Esophagus muscularis mucosa (tissue), 3 donors: ENCODE results near the gene ADISSP.

Experiments used
- POLR2A ChIP-seq: fragments of 450-650 bp; IDR thresholded peaks from one replicate; pipeline ENCODE4 v1.6.1; 2017; ENCODE audit warnings: antibody characterized with exemption, moderate library complexity, mild to moderate bottlenecking, low read depth
- TF ChIP-seq, protein P1 (sequence below), 3 experiments: fragments of 200-600 bp in 2 of 3; fragments of 450-650 bp in 1 of 3; sonication (generic) in 2 of 3; IDR thresholded peaks; one replicate each; pipeline ENCODE4 v1.5.1; 2017 to 2019; ENCODE audit warnings: antibody characterized with exemption in 3 of 3, mild to moderate bottlenecking in 2 of 3, moderate library complexity in 1 of 3

DNA sequence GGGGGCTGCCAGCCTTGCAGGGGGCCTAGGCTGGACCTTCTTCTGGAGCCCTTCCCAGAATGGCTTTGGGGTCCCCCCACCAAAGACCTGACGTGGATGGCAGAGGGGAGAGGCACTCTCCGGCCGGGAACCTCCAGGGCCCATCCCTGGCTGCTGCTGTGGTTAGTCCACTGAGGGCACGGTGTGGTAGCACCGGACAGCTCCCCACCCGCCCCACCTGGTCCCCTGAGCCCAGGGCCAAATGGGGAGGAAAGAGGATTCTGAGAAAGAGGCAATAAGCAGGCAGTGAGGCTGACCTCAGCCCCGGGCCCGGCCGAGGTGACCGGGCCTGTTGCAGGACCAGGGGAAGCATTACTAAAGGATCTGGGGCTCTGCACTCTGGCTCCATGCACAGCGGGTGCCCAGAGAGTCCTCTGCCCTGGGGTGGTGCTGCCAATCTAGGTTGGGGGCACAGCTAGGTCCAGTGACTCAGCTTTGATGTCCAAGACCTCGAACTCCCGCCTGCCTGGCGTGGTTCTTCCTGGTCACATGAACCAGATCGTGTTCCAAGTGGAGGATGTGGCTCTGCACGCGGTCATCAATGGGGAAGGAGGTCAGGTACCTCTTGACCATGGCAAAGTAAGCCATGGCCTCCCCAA is 16.8 kb upstream of the ADISSP start:
- TF ChIP-seq, protein P1, sequence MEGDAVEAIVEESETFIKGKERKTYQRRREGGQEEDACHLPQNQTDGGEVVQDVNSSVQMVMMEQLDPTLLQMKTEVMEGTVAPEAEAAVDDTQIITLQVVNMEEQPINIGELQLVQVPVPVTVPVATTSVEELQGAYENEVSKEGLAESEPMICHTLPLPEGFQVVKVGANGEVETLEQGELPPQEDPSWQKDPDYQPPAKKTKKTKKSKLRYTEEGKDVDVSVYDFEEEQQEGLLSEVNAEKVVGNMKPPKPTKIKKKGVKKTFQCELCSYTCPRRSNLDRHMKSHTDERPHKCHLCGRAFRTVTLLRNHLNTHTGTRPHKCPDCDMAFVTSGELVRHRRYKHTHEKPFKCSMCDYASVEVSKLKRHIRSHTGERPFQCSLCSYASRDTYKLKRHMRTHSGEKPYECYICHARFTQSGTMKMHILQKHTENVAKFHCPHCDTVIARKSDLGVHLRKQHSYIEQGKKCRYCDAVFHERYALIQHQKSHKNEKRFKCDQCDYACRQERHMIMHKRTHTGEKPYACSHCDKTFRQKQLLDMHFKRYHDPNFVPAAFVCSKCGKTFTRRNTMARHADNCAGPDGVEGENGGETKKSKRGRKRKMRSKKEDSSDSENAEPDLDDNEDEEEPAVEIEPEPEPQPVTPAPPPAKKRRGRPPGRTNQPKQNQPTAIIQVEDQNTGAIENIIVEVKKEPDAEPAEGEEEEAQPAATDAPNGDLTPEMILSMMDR (IDR thresholded peaks at IDR 0.05): no peak
- TF ChIP-seq POLR2A: no peak
